ENCODE results near the gene CADPS.

CADPS gene

GRCh38 chr3:62724503-62724902, 150.7 kb downstream of the CADPS start:
- no peak for DNase-seq
- TF ChIP-seq GATA1 (IDR thresholded peaks at IDR 0.05; ENCODE audit: low read depth, low read length), result no peak
- TF ChIP-seq POLR2A (IDR thresholded peaks at IDR 0.05; ENCODE audit: low read length), result no peak

- no peak for TF ChIP-seq POLR2A (IDR thresholded peaks at IDR 0.05; ENCODE audit: low read length)
- TF ChIP-seq GATA1 (IDR thresholded peaks at IDR 0.05; ENCODE audit: low read depth, low read length), result no peak
- no peak for DNase-seq
These were observed 151.3 kb downstream of the CADPS start for GRCh38 chr3:62723914-62724217.

- DNase-seq, result no peak
- no peak for TF ChIP-seq GATA1 (IDR thresholded peaks at IDR 0.05; ENCODE audit: low read depth, low read length)
These were observed 151.9 kb downstream of the CADPS start for GRCh38 chr3:62723166-62723913.

GRCh38 chr3:62722344-62722743, 152.9 kb downstream of the CADPS start:
- no peak for TF ChIP-seq POLR2A (IDR thresholded peaks at IDR 0.05; ENCODE audit: low read length)
- TF ChIP-seq GATA1 (IDR thresholded peaks at IDR 0.05; ENCODE audit: low read depth, low read length), result no peak
- no peak for DNase-seq

- TF ChIP-seq POLR2A (IDR thresholded peaks at IDR 0.05; ENCODE audit: low read length) (no peak), GATA1 (IDR thresholded peaks at IDR 0.05; ENCODE audit: low read depth, low read length) (no peak)
- DNase-seq, result no peak
These were observed 156.5 kb downstream of the CADPS start for GRCh38 chr3:62718515-62719320.

DNA sequence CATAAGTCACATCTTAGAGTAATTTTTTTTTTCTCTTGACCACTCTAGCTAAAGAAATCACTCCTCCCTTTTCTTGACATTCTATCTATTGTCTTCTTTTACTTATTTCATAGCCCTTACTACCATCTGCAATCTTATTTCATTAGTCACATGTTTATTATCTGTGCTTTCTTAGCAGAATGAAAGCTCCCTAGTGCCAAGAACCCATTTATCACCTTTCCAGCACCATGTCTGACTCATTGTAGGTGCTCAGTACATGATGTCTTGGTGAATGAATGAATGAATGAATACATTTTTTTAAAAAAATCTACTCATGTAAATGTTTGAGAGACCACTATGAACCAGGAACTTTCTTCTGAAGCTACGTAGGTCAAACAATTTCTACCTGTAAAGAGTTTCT, 157.2 kb downstream of the CADPS start:
- TF ChIP-seq GATA1 (IDR thresholded peaks at IDR 0.05; ENCODE audit: low read depth, low read length) (no peak), POLR2A (IDR thresholded peaks at IDR 0.05; ENCODE audit: low read length) (no peak)

GRCh38 chr3:62712746-62713145, 162.5 kb downstream of the CADPS start:
- no peak for DNase-seq

More for the DNA sequence above, 157.2 kb downstream of the CADPS start:
- no peak for DNase-seq

GRCh38 chr3:62710751-62711150, 164.5 kb downstream of the CADPS start:
- TF ChIP-seq GATA1 (IDR thresholded peaks at IDR 0.05; ENCODE audit: low read depth, low read length), result no peak
- DNase-seq, result no peak

More at GRCh38 chr3:62712746-62713145, 162.5 kb downstream of the CADPS start:
- TF ChIP-seq GATA1 (IDR thresholded peaks at IDR 0.05; ENCODE audit: low read depth, low read length) (no peak), POLR2A (IDR thresholded peaks at IDR 0.05; ENCODE audit: low read length) (no peak)

GRCh38 chr3:62708638-62709373, 166.4 kb downstream of the CADPS start:
- no peak for DNase-seq
- no peak for TF ChIP-seq POLR2A (IDR thresholded peaks at IDR 0.05; ENCODE audit: low read length)
- no peak for TF ChIP-seq GATA1 (IDR thresholded peaks at IDR 0.05; ENCODE audit: low read depth, low read length)

DNA sequence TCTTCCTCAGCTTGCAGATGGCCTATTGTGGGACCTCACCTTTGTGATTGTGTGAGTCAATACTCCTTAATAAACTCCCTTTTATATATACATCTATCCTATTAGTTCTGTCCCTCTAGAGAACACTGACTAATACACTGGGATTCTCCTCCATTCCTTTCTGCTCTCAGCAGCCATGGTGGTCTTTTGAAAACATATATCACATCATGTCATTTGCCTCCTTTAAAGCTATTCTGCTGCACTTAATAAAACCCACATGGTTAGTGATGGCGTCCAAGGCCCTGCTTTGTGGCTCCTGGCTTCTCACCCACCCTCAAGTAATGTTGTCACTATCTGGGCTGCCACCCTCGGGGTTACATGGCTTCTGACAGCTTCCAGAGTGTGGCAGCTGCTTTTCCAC, 169.5 kb downstream of the CADPS start:
- no peak for DNase-seq
- TF ChIP-seq GATA1 (IDR thresholded peaks at IDR 0.05; ENCODE audit: low read depth, low read length), result no peak
- no peak for TF ChIP-seq POLR2A (IDR thresholded peaks at IDR 0.05; ENCODE audit: low read length)

GRCh38 chr3:62703451-62704167, 171.6 kb downstream of the CADPS start:
- DNase-seq, result no peak
- TF ChIP-seq POLR2A (IDR thresholded peaks at IDR 0.05; ENCODE audit: low read length) (no peak), GATA1 (IDR thresholded peaks at IDR 0.05; ENCODE audit: low read depth, low read length) (no peak)

- no peak for DNase-seq
- no peak for TF ChIP-seq GATA1 (IDR thresholded peaks at IDR 0.05; ENCODE audit: low read depth, low read length)
- no peak for TF ChIP-seq POLR2A (IDR thresholded peaks at IDR 0.05; ENCODE audit: low read length)
These were observed 174.9 kb downstream of the CADPS start for GRCh38 chr3:62700357-62700756.

DNA sequence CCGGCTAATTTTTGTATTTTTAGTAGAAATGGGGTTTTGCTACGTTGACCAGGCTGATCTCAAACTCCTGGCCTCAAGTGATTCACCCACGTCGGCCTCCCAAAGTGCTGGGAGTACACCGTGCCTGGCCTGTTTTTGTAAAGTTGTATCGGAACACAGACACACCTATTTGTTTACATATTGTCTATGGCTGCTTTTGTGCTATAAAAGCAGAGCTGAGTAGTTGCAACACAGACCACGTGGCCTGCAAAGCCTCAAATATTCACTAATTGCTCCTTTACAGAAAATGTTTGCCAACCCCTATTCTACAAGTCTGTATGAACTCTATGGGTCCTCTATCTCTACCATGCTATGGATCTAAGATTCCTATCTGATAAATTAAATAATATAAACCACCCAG, 175.5 kb downstream of the CADPS start:
- no peak for DNase-seq
- TF ChIP-seq GATA1 (IDR thresholded peaks at IDR 0.05; ENCODE audit: low read depth, low read length) (no peak), POLR2A (IDR thresholded peaks at IDR 0.05; ENCODE audit: low read length) (no peak)

DNA sequence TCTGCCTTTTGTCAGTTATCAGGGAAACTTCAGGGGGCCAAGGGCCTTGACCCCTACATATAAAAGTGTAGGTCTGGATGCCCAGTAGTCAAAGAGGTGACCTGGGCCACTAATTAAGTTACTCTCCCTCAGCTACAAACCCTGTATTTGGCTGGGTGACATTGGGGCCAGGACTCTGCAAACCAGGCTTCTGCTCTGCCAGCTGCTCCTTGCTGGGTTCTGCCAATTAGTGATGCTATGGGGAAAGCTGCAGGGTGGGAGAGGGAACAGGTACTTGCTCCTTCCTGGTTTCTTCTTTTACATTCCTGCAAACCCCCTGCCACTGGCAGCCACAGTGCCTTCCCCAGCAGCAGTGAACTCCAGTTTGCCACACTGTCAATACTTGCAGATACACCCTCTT, 179.2 kb downstream of the CADPS start:
- TF ChIP-seq POLR2A (IDR thresholded peaks at IDR 0.05; ENCODE audit: low read length) (no peak), GATA1 (IDR thresholded peaks at IDR 0.05; ENCODE audit: low read depth, low read length) (no peak)
- DNase-seq, result no peak
